GM19395 (cell line): ENCODE results near the gene P2RX3.

Source experiments
- ATAC-seq: cut with Tn5 transposase; IDR thresholded peaks from one replicate; pipeline ENCODE4 v1.9.1; 2021; ENCODE audit warnings: mild to moderate bottlenecking, moderate library complexity; ENCODE audit not compliant: unreplicated experiment

P2RX3 gene

GRCh38 chr11:57414612-57415212 is 76.6 kb downstream of the P2RX3 start:
- no peak for ATAC-seq

- no peak for ATAC-seq
These were observed 78.3 kb downstream of the P2RX3 start for GRCh38 chr11:57416436-57416835.

- no peak for ATAC-seq
These were observed 78.9 kb downstream of the P2RX3 start for GRCh38 chr11:57417056-57417455.

GRCh38 chr11:57418131-57418530 is 80.0 kb downstream of the P2RX3 start:
- ATAC-seq = no peak

GRCh38 chr11:57419146-57419545 is 81.0 kb downstream of the P2RX3 start:
- ATAC-seq = no peak

- ATAC-seq = no peak
These were observed 82.9 kb downstream of the P2RX3 start for GRCh38 chr11:57421066-57421465.

GRCh38 chr11:57421805-57422204 is 83.7 kb downstream of the P2RX3 start:
- no peak for ATAC-seq
